ENCODE data around the gene KIAA1755.

KIAA1755 gene

GRCh38 chr20:38299963-38300362, 39.4 kb upstream of the KIAA1755 start:
- in situ Hi-C loops (cut with HindIII; ENCODE audit: low sequenced_read_pairs) = no loop called here
- no peak overlapping the region for H3K4me3 ChIP-seq (ENCODE audit: low read depth, low read length)
- TF ChIP-seq CTCF (IDR thresholded peaks at IDR 0.05; ENCODE audit: low read depth, low read length, missing control alignments) = no peak
- DNase-seq (ENCODE audit: low read depth) = no peak

- no peak for DNase-seq (ENCODE audit: low read depth)
- no peak overlapping the region for H3K4me3 ChIP-seq (ENCODE audit: low read depth, low read length)
- in situ Hi-C loops (cut with HindIII; ENCODE audit: low sequenced_read_pairs) = no loop called here
- TF ChIP-seq CTCF (IDR thresholded peaks at IDR 0.05; ENCODE audit: low read depth, low read length, missing control alignments) = no peak
Measured at GRCh38 chr20:38298768-38299288, 38.3 kb upstream of the KIAA1755 start.

- in situ Hi-C loops (cut with HindIII; ENCODE audit: low sequenced_read_pairs) = no loop called here
- TF ChIP-seq CTCF (IDR thresholded peaks at IDR 0.05; ENCODE audit: low read depth, low read length, missing control alignments) = no peak
- no peak overlapping the region for H3K4me3 ChIP-seq (ENCODE audit: low read depth, low read length)
- no peak for DNase-seq (ENCODE audit: low read depth)
Measured at GRCh38 chr20:38297916-38298674, 37.6 kb upstream of the KIAA1755 start.

- DNase-seq (ENCODE audit: low read depth) = no peak
- in situ Hi-C loops (cut with HindIII; ENCODE audit: low sequenced_read_pairs) = no loop called here
- no peak for TF ChIP-seq CTCF (IDR thresholded peaks at IDR 0.05; ENCODE audit: low read depth, low read length, missing control alignments)
- H3K4me3 ChIP-seq (ENCODE audit: low read depth, low read length) = no peak overlapping the region
Measured at GRCh38 chr20:38296433-38296832, 35.9 kb upstream of the KIAA1755 start.

GRCh38 chr20:38295811-38296210, 35.3 kb upstream of the KIAA1755 start:
- DNase-seq (ENCODE audit: low read depth) = no peak
- TF ChIP-seq CTCF (IDR thresholded peaks at IDR 0.05; ENCODE audit: low read depth, low read length, missing control alignments) = no peak
- in situ Hi-C loops (cut with HindIII; ENCODE audit: low sequenced_read_pairs) = no loop called here
- H3K4me3 ChIP-seq (ENCODE audit: low read depth, low read length) = no peak overlapping the region

- no peak for DNase-seq (ENCODE audit: low read depth)
Measured at GRCh38 chr20:38294076-38294591, 33.6 kb upstream of the KIAA1755 start.

More at GRCh38 chr20:38294076-38294591, 33.6 kb upstream of the KIAA1755 start:
- in situ Hi-C loops (cut with HindIII; ENCODE audit: low sequenced_read_pairs) = no loop called here
- H3K4me3 ChIP-seq (ENCODE audit: low read depth, low read length) = no peak overlapping the region
- TF ChIP-seq CTCF (IDR thresholded peaks at IDR 0.05; ENCODE audit: low read depth, low read length, missing control alignments) = no peak

All from astrocyte of the cerebellum (primary cell).